K562 (cell line): Measurements from ENCODE around the gene AGPAT2. TPM values are rescaled to one million over a fixed set of nuclear protein-coding genes. Genes with fewer than 3 reads are reported as not detected.

Experiments used
- AFF4 ChIP-seq: sonication (generic); formaldehyde crosslinking; IDR thresholded peaks from 2 replicates; pipeline ENCODE4 v1.8.0; 2023; ENCODE audit warnings: mild to moderate bottlenecking, missing genetic modification reagents
- ARID3A ChIP-seq: IDR thresholded peaks from 2 replicates; pipeline ENCODE4 v1.6.1; 2012; ENCODE audit warnings: low read depth, low read length, improper control_type of control experiment, borderline replicate concordance
- CCAR2 ChIP-seq: fragments of 200-400 bp; formaldehyde crosslinking; IDR thresholded peaks from 2 replicates; pipeline ENCODE4 v1.6.1; 2017; ENCODE audit warnings: mild to moderate bottlenecking, low read depth, low read length
- ELK3 ChIP-seq: fragments of 450-650 bp; formaldehyde crosslinking; IDR thresholded peaks from 2 replicates; pipeline ENCODE4 v1.4.0; 2020; ENCODE audit warnings: mild to moderate bottlenecking
- IFI16 ChIP-seq: fragments of 250-450 bp; sonication (Bioruptor Pico); IDR thresholded peaks from 2 replicates; pipeline ENCODE4 v2.1.2; 2022; ENCODE audit warnings: mild to moderate bottlenecking, inconsistent platforms
- JUNB ChIP-seq: fragments of 450-650 bp; formaldehyde crosslinking; conservative IDR thresholded peaks from 2 replicates; pipeline ENCODE4 v1.4.0; 2020; ENCODE audit warnings: mild to moderate bottlenecking
- MED1 ChIP-seq: sonication (generic); formaldehyde crosslinking; IDR thresholded peaks from 2 replicates; pipeline ENCODE4 v1.8.1; 2023; ENCODE audit warnings: missing genetic modification reagents, borderline replicate concordance
- NR3C1 ChIP-seq: sonication (generic); formaldehyde crosslinking; IDR thresholded peaks from 2 replicates; pipeline ENCODE4 v1.8.1; 2022; ENCODE audit warnings: missing genetic modification reagents
- POLR3G ChIP-seq: IDR thresholded peaks from 2 replicates; pipeline ENCODE4 v1.6.1; 2011; ENCODE audit not compliant: insufficient read length, insufficient replicate concordance; ENCODE audit errors: extremely low read depth
- PRPF4 ChIP-seq: fragments of 200-400 bp; formaldehyde crosslinking; IDR thresholded peaks from one replicate; pipeline ENCODE4 v1.6.1; 2017; ENCODE audit warnings: low read length, low read depth, mild to moderate bottlenecking; ENCODE audit not compliant: insufficient read depth, poor library complexity, severe bottlenecking
- RBM14 ChIP-seq: fragments of 200-400 bp; formaldehyde crosslinking; IDR thresholded peaks from 2 replicates; pipeline ENCODE4 v1.6.1; 2018; ENCODE audit warnings: low read depth, mild to moderate bottlenecking, low read length, moderate library complexity, borderline replicate concordance; ENCODE audit not compliant: insufficient read depth
- THRB ChIP-seq: fragments of 450-650 bp; formaldehyde crosslinking; conservative IDR thresholded peaks from 2 replicates; pipeline ENCODE4 v1.4.0; 2022; ENCODE audit warnings: mild to moderate bottlenecking, missing genetic modification characterization
- USF1 ChIP-seq: sonication (generic); formaldehyde crosslinking; IDR thresholded peaks from 2 replicates; pipeline ENCODE4 v1.9.0; 2022; ENCODE audit warnings: mild to moderate bottlenecking, missing genetic modification reagents
- ZFP36 ChIP-seq: fragments of 150-350 bp; IDR thresholded peaks from 2 replicates; pipeline ENCODE4 v1.6.1; 2018; ENCODE audit warnings: low read length, low read depth; ENCODE audit not compliant: partially characterized antibody
- ZNF124 ChIP-seq: sonication (generic); formaldehyde crosslinking; IDR thresholded peaks from 2 replicates; pipeline ENCODE4 v1.8.1; 2022; ENCODE audit warnings: missing genetic modification reagents
- ZNF184 ChIP-seq: sonication (generic); formaldehyde crosslinking; IDR thresholded peaks from 2 replicates; pipeline ENCODE4 v1.5.0; 2020; ENCODE audit warnings: missing genetic modification reagents
- ZNF23 ChIP-seq: fragments of 250-450 bp; sonication (Bioruptor Pico); IDR thresholded peaks from 2 replicates; pipeline ENCODE4 v1.4.0; 2020; ENCODE audit warnings: mild to moderate bottlenecking
- polyA plus RNA-seq, 8 experiments: library from polyadenylated mRNA; depleted of rRNA in 4 of 8; stranded (reverse) in 5 of 8; unstranded in 3 of 8; fragments of >200 nt; fragmentation: Nextera tagmentation in 2 of 8; fragmentation: Illumina TruSeq in 1 of 8; extraction: Ambion mirVana in 2 of 8; extraction: Trizol in 1 of 8; gene quantifications; 2 replicates each; pipeline versions ENCODE4 v1.2.1 to v1.2.3, GENCODE V29; 2011 to 2014; ENCODE audit warnings: inconsistent platforms in 1 of 8, missing spikeins in 1 of 8
- total RNA-seq, 7 experiments: library from RNA; depleted of rRNA in 6 of 7; stranded (reverse); fragments of >200 nt in 6 of 7; fragmentation: Illumina TruSeq in 2 of 7; extraction: Trizol in 2 of 7; gene quantifications; 2 replicates each; pipeline versions ENCODE4 v1.2.1 to v1.2.3, GENCODE V29; 2011 to 2021; ENCODE audit warnings: low replicate concordance in 1 of 7

The AGPAT2 gene
- total and polyA plus RNA-seq, 9 of the 15 experiments (the other 6 are each of a cell fraction or from before 2014, with no cell fraction given) = 0.13 to 54.5 (median 23.9) TPM

GRCh38 chr9:136728080-136728547 lies 40.9 kb upstream of the AGPAT2 start (continued):
- no peak for TF ChIP-seq NR3C1
- TF ChIP-seq AFF4 (CRISPR knock-in tag) = peak; percentile 99; the same call in 1 of the 2 replicates
- no peak for TF ChIP-seq ZNF23 (CRISPR knock-in tag)
- no peak for TF ChIP-seq ZNF184 (CRISPR knock-in tag)
- TF ChIP-seq PRPF4 = peak; percentile 98
- 0 out of 2 replicates have a peak, but pooled peaks have one; percentile 13 for TF ChIP-seq THRB (CRISPR knock-in tag)
- TF ChIP-seq IFI16 (CRISPR knock-in tag) = no peak
- no peak for TF ChIP-seq CCAR2
- TF ChIP-seq POLR3G = no peak
- 0 out of 2 replicates have a peak, but pooled peaks have one; percentile 40 for TF ChIP-seq ARID3A
- TF ChIP-seq ZNF124 (CRISPR knock-in tag) = no peak
- peak; percentile 92; the same call in 1 of the 2 replicates for TF ChIP-seq MED1 (CRISPR knock-in tag)
- no peak for TF ChIP-seq JUNB (CRISPR knock-in tag)
- TF ChIP-seq USF1 (CRISPR knock-in tag) = peak; percentile 79
- TF ChIP-seq RBM14 = no peak; the same call in 1 of the 2 replicates
- TF ChIP-seq ZFP36 = peak; percentile 42
- TF ChIP-seq ELK3 = no peak
